Fibroblast of skin of left biceps (primary cell): ENCODE measurements around the gene GJA8.
"Not testable (repeated sequence)": the region's sequence is repeated elsewhere in the genome, so short reads cannot be mapped to it uniquely, and the experiment has no call there.

Source experiments
- DNase-seq, 2 experiments: peaks; one replicate each; pipeline ENCODE4 v3.0.0-alpha.2; 2013; ENCODE audit warnings: low read depth in 2 of 2

Gene GJA8

GRCh38 chr1:147927689-147928088 lies 25.1 kb downstream of the GJA8 start:
- DNase-seq, result not testable (repeated sequence)

- peak; percentile 43 to 58 for DNase-seq
These were observed 25.9 kb downstream of the GJA8 start, which contains the start of gene GPR89B for GRCh38 chr1:147928236-147929132. Gene GPR89B, plus strand, starts transcription at chr1:147928420. Its CDS starts 117 bp downstream, at chr1:147928537.

- not testable (repeated sequence) for DNase-seq
These were observed 28.5 kb downstream of the GJA8 start for GRCh38 chr1:147931137-147931536.

- not testable (repeated sequence) for DNase-seq
These were observed 32.7 kb downstream of the GJA8 start for GRCh38 chr1:147935296-147935695.

GRCh38 chr1:147940456-147940855 lies 37.9 kb downstream of the GJA8 start:
- not testable (repeated sequence) for DNase-seq

- DNase-seq, result not testable (repeated sequence)
These were observed 40.0 kb downstream of the GJA8 start for GRCh38 chr1:147942563-147942962.

GRCh38 chr1:147949517-147949916 lies 46.9 kb downstream of the GJA8 start:
- DNase-seq, result not testable (repeated sequence)
